Chondrocyte (in vitro differentiated cells): Measurements from ENCODE around the gene KRT86. TPM values are rescaled to one million over a fixed set of nuclear protein-coding genes. Genes with fewer than 3 reads are reported as not detected.

Source experiments
- DNase-seq: peaks from one replicate; pipeline ENCODE4 v3.0.0; 2021; ENCODE audit warnings: mixed read lengths, low spot score
- H3K27ac Mint-ChIP-seq: one replicate; pipeline ENCODE4 v1.8.0; 2021; ENCODE audit warnings: mild to moderate bottlenecking, moderate library complexity, mixed read lengths; ENCODE audit not compliant: unreplicated experiment
- H3K27me3 Mint-ChIP-seq: 2 replicates; pipeline ENCODE4 v1.8.0; 2021; ENCODE audit warnings: low read depth, mixed read lengths
- H3K36me3 Mint-ChIP-seq: 2 replicates; pipeline ENCODE4 v1.8.0; 2021; ENCODE audit warnings: low read depth, mixed read lengths
- H3K4me1 Mint-ChIP-seq: 2 replicates; pipeline ENCODE4 v1.8.0; 2021; ENCODE audit warnings: low read depth, mild to moderate bottlenecking, mixed read lengths
- H3K4me3 Mint-ChIP-seq: one replicate; pipeline ENCODE4 v1.8.0; 2021; ENCODE audit warnings: mild to moderate bottlenecking, moderate library complexity, mixed read lengths; ENCODE audit not compliant: unreplicated experiment
- H3K9me3 Mint-ChIP-seq: 2 replicates; pipeline ENCODE4 v1.8.0; 2021; ENCODE audit warnings: low read depth, mixed read lengths
- CTCF ChIP-seq: fragments of 200-600 bp; sonication (generic); IDR thresholded peaks from 2 replicates; pipeline ENCODE4 v1.5.0; 2021; ENCODE audit warnings: antibody characterized with exemption, mild to moderate bottlenecking, moderate library complexity
- total RNA-seq: library from RNA; stranded (reverse); gene quantifications from 3 replicates; pipeline ENCODE4 v1.2.1, GENCODE V29; 2021

Gene KRT86
- total RNA-seq, 1 donor from 2014 or later = 0.67 TPM

GRCh38 chr12:52291267-52291935 is 17.0 kb downstream of the KRT86 start, which contains the start of gene KRT81:
Gene KRT81 (minus strand): TSS chr12:52291534. CDS start chr12:52291465, 69 bp downstream.
- Mint-ChIP-seq H3K27ac (no peak within 1 kb of the TSS), H3K36me3 (peaks cover 6% of the 10 kb centered on the region), H3K4me1 (peaks cover 8% of the 10 kb centered on the region), H3K9me3 (no peaks in the 10 kb centered on the region), H3K27me3 (peaks cover 29% of the 10 kb centered on the region), H3K4me3 (no peak within 1 kb of the TSS)
- DNase-seq = no peak
- no peak for TF ChIP-seq CTCF

- Mint-ChIP-seq H3K27ac (no peak overlapping the region), H3K36me3 (peaks cover 6% of the 10 kb centered on the region), H3K9me3 (no peaks in the 10 kb centered on the region), H3K4me3 (no peak overlapping the region), H3K27me3 (peaks cover 47% of the 10 kb centered on the region), H3K4me1 (no peaks in the 10 kb centered on the region)
- TF ChIP-seq CTCF = no peak
- no peak for DNase-seq
Observed at GRCh38 chr12:52293926-52294325, 19.5 kb downstream of the KRT86 start.

GRCh38 chr12:52294803-52295202 is 20.4 kb downstream of the KRT86 start:
- Mint-ChIP-seq H3K27ac (no peak overlapping the region), H3K36me3 (peaks cover 6% of the 10 kb centered on the region), H3K9me3 (no peaks in the 10 kb centered on the region), H3K4me1 (no peaks in the 10 kb centered on the region), H3K4me3 (no peak overlapping the region), H3K27me3 (peaks cover 52% of the 10 kb centered on the region)
- no peak for DNase-seq
- no peak for TF ChIP-seq CTCF

- no peaks in the 10 kb centered on the region for H3K9me3 Mint-ChIP-seq
- no peak for TF ChIP-seq CTCF
- H3K4me1 Mint-ChIP-seq = no peaks in the 10 kb centered on the region
- no peak overlapping the region for H3K4me3 Mint-ChIP-seq
- DNase-seq = no peak
- peaks cover 6% of the 10 kb centered on the region for H3K36me3 Mint-ChIP-seq
- H3K27me3 Mint-ChIP-seq = peaks cover 53% of the 10 kb centered on the region
- no peak overlapping the region for H3K27ac Mint-ChIP-seq
Observed at GRCh38 chr12:52295663-52296062, 21.2 kb downstream of the KRT86 start.

- no peak for DNase-seq
- no peak for TF ChIP-seq CTCF
- Mint-ChIP-seq H3K36me3 (peaks cover 5% of the 10 kb centered on the region), H3K9me3 (no peaks in the 10 kb centered on the region), H3K4me3 (no peak overlapping the region), H3K27me3 (peaks cover 55% of the 10 kb centered on the region), H3K4me1 (no peaks in the 10 kb centered on the region), H3K27ac (no peak overlapping the region)
Observed at GRCh38 chr12:52296572-52297215, 22.2 kb downstream of the KRT86 start.
